GM12865 (cell line): ENCODE data around the gene APP.

Source experiments
- DNase-seq: peaks from one replicate; pipeline ENCODE4 v3.0.0; 2010; ENCODE audit warnings: low read depth
- H3K4me3 ChIP-seq: 2 replicates; pipeline ENCODE4 v1.5.1; 2011; ENCODE audit warnings: mild to moderate bottlenecking, low read depth, low read length, control low read depth
- TF ChIP-seq, protein P1 (sequence below): IDR thresholded peaks from 2 replicates; pipeline ENCODE4 v1.5.1; 2011; ENCODE audit warnings: low read length, control low read depth, low read depth, inconsistent platforms; ENCODE audit not compliant: insufficient read depth; ENCODE audit errors: missing control alignments

Gene APP

DNA sequence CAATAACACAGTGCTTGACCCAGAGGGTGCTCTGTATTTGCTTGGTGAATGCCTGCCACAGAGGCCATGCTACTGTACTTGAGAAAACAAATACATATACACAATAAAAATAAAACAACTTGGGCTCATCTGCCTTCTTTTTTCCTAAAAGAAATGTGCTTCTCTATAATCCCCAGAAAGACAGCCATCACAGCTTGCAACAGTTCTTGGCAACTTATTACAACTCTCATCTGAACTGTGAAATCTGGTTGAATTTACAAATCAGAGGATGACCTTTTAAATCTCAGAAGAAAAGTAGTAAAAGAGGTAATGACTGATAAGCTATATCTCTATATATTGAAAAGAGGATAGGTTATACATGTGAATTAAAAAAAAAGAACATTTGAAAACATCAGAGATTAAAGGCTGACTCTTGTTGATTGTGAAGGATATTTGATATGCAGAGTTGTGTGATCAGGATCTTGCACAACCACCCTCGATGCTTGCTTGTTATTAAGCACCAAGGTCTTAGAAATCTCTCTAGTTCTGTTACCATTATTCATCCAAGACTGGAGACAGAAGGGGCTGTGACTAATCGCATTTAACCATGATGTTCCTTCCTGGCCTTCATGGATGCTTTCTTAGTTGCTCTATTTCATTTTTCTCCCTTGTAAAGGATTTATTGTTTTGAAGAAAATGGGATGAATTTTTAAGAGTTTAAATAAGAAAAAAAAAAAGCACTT, 213.4 kb downstream of the APP start:
- TF ChIP-seq, protein P1, sequence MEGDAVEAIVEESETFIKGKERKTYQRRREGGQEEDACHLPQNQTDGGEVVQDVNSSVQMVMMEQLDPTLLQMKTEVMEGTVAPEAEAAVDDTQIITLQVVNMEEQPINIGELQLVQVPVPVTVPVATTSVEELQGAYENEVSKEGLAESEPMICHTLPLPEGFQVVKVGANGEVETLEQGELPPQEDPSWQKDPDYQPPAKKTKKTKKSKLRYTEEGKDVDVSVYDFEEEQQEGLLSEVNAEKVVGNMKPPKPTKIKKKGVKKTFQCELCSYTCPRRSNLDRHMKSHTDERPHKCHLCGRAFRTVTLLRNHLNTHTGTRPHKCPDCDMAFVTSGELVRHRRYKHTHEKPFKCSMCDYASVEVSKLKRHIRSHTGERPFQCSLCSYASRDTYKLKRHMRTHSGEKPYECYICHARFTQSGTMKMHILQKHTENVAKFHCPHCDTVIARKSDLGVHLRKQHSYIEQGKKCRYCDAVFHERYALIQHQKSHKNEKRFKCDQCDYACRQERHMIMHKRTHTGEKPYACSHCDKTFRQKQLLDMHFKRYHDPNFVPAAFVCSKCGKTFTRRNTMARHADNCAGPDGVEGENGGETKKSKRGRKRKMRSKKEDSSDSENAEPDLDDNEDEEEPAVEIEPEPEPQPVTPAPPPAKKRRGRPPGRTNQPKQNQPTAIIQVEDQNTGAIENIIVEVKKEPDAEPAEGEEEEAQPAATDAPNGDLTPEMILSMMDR = no peak
- DNase-seq = no peak
- no peak overlapping the region for H3K4me3 ChIP-seq

DNA sequence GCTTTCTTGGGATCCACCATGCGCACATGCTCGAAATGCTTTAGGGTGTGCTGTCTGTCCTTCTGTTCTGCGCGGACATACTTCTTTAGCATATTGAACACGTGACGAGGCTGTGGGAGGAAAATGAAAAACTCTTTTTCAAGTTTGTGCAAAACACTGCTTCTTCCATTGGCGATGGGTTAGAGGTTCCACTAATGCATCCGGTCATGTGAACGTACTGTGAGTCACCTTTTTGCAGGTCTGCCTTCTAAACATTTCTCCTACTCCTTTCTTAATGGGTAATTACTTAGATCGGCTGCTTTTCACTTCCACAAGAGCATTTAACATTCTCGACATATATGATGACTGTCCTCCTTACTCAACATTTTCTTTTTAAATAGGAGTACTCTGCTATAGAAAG, 214.9 kb downstream of the APP start:
- H3K4me3 ChIP-seq = no peak overlapping the region
- no peak for DNase-seq
- TF ChIP-seq, protein P1 = no peak

DNA sequence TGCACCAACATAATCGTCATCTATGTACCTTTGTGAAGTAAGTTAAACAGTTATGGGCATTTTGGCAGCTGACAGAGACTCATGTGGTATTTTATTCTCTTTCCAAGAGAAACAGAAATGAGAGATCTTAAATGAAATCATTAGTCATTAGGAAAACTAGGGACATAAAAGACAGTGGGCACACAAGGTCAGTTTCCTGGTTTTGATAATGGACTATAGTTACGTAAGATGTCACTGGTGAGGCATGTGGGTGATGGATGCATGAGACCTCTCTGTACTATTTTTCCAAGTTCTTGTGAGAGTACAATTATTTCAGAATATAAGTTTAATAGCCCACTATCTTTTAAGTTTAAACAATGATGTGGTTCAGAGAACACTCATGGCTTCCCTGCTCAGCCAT, 216.9 kb downstream of the APP start:
- no peak overlapping the region for H3K4me3 ChIP-seq
- TF ChIP-seq, protein P1 = no peak

DNA sequence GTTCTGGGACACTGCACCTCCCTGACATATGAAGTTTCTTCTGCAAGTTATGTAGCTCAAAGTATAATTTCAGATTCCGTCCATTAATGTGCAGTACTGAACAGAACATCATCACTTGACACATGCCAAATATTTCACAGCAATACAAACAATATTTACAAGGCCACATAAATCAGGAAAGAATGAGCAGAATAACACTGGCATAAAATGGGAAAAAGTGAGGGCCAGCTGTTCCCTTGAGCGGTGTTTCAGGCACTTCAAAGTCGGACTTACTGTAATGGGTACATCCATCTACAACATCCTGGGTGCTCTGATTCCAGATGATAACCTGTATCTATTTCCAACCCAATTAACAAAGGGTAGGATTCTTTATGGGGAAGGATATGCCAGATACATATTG, 217.4 kb downstream of the APP start:
- TF ChIP-seq, protein P1 = no peak
- DNase-seq = no peak
- no peak overlapping the region for H3K4me3 ChIP-seq

More for the DNA sequence above, 216.9 kb downstream of the APP start:
- DNase-seq = no peak

DNA sequence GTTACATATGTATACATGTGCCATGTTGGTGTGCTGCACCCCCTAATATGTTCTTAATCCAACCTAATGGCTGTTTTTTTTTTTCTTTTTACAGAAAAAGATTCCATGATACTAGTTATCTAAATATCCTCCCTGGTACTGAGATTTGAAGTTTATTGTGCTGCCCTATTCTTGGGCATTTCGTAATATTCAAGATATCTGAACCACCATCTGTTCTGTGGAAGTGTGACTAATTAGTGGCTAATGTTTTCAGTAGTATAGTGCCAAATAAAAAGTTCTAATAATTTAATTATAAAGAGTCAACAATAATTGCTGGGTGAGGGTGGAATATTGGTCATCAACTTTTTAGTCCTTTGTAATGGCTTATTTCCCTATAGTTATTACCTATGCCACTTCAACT, 218.3 kb downstream of the APP start:
- TF ChIP-seq, protein P1 = no peak
- no peak overlapping the region for H3K4me3 ChIP-seq
- DNase-seq = no peak

DNA sequence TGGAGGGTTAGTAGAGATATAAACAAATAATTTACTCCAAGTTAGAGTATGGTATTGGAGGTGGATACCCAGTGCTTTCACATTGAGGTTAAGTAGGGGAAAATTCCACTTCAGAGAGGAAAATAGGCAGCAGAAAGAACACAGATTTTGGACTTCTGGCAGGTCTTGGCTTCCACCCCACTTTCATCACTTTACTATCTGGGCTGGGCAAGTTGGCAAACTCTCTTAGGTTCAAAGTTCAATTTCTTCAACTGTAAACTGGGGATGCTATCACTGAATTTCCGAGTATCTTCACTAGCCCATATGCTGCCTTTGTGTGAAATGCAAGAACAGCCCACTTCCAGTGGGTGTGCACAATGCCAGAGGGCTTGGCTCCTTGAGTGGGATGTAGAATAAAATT, 220.9 kb downstream of the APP start:
- H3K4me3 ChIP-seq = no peak overlapping the region
- no peak for DNase-seq
- TF ChIP-seq, protein P1 = no peak

DNA sequence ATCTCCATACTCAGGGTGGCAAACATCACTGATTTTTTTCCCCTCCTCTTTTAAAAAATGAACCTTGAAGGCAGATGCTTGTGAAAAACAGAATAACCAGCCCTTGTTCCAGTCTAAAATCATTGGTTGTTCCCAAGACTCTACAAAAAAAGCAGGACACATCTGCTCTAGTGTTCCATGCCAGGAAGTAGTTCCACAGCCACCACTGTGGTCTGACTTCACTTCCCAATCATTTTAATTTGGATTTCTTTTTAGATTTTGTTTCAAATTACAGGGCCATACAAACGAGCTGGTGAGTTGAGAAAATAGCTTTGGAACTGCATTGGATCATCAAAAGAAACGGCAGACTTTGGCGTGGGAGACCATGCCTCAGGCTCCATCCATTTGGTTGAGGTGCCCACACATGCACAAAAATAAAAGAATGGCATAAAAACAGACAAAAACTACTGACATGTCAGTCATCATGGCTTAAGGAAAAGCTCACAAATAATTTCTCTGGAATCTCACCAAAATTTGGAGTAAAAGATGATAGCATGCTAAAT, 225.8 kb downstream of the APP start:
- DNase-seq = no peak
- TF ChIP-seq, protein P1 = no peak

More for the DNA sequence above, 225.8 kb downstream of the APP start:
- no peak overlapping the region for H3K4me3 ChIP-seq
